HL-60 (cell line): Measurements from ENCODE around the gene ARMH1.
"Not testable (repeated sequence)": the region's sequence is repeated elsewhere in the genome, so short reads cannot be mapped to it uniquely, and the experiment has no call there.

ENCODE experiments used
- DNase-seq, 2 experiments: peaks; one replicate each; pipeline ENCODE4 v3.0.0-alpha.2; 2010 to 2020; ENCODE audit warnings: low read depth in 1 of 2, low spot score in 1 of 2
- H3K27ac ChIP-seq: fragments of 250-450 bp; sonication (Bioruptor Pico); replicated peaks from 2 replicates; pipeline ENCODE4 v1.5.1; 2020; ENCODE audit warnings: mild to moderate bottlenecking, moderate library complexity
- H3K27me3 ChIP-seq: fragments of 250-450 bp; sonication (Bioruptor Pico); 2 replicates; pipeline ENCODE4 v1.5.1; 2021; ENCODE audit warnings: mild to moderate bottlenecking, moderate library complexity; ENCODE audit not compliant: insufficient read depth, poor library complexity, severe bottlenecking
- H3K4me3 ChIP-seq: replicated peaks from 2 replicates; pipeline ENCODE4 v1.5.1; 2011; ENCODE audit warnings: mild to moderate bottlenecking, control low read depth, low read length; ENCODE audit not compliant: insufficient read depth
- GABPA ChIP-seq: IDR thresholded peaks from 2 replicates; pipeline ENCODE4 v1.6.1; 2012; ENCODE audit warnings: low read depth
- POLR2AphosphoS5 ChIP-seq: IDR thresholded peaks from 2 replicates; pipeline ENCODE4 v1.6.1; 2012; ENCODE audit warnings: low read depth
- SPI1 ChIP-seq: IDR thresholded peaks from 2 replicates; pipeline ENCODE4 v1.6.1; 2012; ENCODE audit warnings: low read depth, mild to moderate bottlenecking, borderline replicate concordance
- TF ChIP-seq, protein P1 (sequence below): IDR thresholded peaks from 2 replicates; pipeline ENCODE4 v1.6.1; 2012; ENCODE audit warnings: low read depth; ENCODE audit not compliant: insufficient replicate concordance
- TF ChIP-seq, protein P2 (sequence below): IDR thresholded peaks from one replicate; pipeline ENCODE4 v1.5.1; 2011; ENCODE audit warnings: low read length, control low read depth, inconsistent platforms; ENCODE audit not compliant: insufficient read depth

Gene ARMH1

DNA sequence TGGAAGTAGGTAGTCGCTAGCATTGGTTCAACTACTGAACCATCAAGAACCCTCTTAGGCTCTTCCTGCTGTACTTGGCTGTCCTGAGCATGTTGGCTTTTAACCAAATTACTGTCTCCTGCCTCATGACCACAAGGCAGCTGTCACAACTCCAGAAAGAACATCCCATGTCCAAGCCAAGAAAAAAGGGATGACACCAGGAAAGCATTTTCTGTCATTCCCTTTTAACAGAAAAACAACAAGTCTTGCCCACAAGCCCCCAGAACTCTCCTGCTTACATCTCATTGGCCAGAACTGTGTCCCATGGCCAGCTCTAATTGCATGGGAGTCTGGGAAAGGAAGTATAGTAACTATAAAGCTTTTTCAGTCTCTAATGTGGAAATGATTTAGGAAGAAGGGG, 58.9 kb downstream of the ARMH1 start:
- no peak overlapping the region for H3K4me3 ChIP-seq
- no peak for DNase-seq
- H3K27me3 ChIP-seq = no peaks in the 10 kb centered on the region
- TF ChIP-seq GABPA = no peak
- no peak for TF ChIP-seq SPI1
- TF ChIP-seq, protein P1, sequence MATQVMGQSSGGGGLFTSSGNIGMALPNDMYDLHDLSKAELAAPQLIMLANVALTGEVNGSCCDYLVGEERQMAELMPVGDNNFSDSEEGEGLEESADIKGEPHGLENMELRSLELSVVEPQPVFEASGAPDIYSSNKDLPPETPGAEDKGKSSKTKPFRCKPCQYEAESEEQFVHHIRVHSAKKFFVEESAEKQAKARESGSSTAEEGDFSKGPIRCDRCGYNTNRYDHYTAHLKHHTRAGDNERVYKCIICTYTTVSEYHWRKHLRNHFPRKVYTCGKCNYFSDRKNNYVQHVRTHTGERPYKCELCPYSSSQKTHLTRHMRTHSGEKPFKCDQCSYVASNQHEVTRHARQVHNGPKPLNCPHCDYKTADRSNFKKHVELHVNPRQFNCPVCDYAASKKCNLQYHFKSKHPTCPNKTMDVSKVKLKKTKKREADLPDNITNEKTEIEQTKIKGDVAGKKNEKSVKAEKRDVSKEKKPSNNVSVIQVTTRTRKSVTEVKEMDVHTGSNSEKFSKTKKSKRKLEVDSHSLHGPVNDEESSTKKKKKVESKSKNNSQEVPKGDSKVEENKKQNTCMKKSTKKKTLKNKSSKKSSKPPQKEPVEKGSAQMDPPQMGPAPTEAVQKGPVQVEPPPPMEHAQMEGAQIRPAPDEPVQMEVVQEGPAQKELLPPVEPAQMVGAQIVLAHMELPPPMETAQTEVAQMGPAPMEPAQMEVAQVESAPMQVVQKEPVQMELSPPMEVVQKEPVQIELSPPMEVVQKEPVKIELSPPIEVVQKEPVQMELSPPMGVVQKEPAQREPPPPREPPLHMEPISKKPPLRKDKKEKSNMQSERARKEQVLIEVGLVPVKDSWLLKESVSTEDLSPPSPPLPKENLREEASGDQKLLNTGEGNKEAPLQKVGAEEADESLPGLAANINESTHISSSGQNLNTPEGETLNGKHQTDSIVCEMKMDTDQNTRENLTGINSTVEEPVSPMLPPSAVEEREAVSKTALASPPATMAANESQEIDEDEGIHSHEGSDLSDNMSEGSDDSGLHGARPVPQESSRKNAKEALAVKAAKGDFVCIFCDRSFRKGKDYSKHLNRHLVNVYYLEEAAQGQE = no peak
- TF ChIP-seq, protein P2, sequence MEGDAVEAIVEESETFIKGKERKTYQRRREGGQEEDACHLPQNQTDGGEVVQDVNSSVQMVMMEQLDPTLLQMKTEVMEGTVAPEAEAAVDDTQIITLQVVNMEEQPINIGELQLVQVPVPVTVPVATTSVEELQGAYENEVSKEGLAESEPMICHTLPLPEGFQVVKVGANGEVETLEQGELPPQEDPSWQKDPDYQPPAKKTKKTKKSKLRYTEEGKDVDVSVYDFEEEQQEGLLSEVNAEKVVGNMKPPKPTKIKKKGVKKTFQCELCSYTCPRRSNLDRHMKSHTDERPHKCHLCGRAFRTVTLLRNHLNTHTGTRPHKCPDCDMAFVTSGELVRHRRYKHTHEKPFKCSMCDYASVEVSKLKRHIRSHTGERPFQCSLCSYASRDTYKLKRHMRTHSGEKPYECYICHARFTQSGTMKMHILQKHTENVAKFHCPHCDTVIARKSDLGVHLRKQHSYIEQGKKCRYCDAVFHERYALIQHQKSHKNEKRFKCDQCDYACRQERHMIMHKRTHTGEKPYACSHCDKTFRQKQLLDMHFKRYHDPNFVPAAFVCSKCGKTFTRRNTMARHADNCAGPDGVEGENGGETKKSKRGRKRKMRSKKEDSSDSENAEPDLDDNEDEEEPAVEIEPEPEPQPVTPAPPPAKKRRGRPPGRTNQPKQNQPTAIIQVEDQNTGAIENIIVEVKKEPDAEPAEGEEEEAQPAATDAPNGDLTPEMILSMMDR = no peak
- no peak for TF ChIP-seq POLR2AphosphoS5
- H3K27ac ChIP-seq = no peak overlapping the region

DNA sequence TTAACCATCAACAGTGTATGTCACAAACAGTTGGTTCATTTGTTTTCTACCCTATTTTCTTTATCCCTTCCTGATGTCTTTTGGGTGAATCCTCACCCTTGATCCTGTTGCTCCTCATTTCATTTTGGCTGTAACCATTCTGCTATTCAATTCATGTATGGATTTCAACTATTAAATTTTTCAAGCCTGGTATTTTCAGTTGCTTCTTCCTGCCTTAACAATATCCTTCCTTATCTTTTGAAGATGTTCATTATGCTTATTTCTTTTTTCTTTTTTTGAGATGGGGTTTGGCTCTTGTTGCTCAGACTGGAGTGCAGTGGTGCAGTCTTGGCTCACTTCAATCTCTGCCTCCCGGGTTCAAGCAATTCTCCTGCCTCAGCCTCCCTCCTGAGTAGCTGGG, 59.3 kb downstream of the ARMH1 start:
- Histone ChIP-seq H3K27ac (no peak overlapping the region), H3K27me3 (no peaks in the 10 kb centered on the region), H3K4me3 (no peak overlapping the region)
- DNase-seq = no peak
- TF ChIP-seq, protein P2 = no peak
- TF ChIP-seq SPI1 (no peak), POLR2AphosphoS5 (no peak), GABPA (no peak)
- TF ChIP-seq, protein P1 = no peak

DNA sequence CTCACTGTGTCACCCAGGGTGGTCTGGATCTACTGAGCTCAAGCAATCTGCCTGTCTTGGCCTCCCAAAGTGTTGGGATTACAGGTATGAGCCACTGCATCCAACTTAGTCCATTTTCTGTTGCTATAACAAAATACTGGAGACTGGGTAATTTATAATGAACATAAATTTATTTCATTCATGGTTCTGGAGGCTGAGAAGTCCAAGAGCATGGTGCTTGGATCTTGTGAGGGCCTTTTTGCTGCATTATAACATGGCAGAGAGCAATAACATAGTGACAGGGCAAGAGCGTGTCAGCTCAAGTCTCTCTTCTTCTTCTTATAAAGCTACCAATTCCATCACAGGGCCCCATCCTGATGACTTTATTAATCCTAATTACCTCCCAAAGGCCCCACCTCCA, 61.5 kb downstream of the ARMH1 start:
- TF ChIP-seq GABPA (no peak), POLR2AphosphoS5 (no peak), SPI1 (no peak)
- TF ChIP-seq, protein P2 = no peak
- TF ChIP-seq, protein P1 = no peak
- Histone ChIP-seq H3K27me3 (no peaks in the 10 kb centered on the region), H3K27ac (no peak overlapping the region), H3K4me3 (no peak overlapping the region)
- no peak for DNase-seq

DNA sequence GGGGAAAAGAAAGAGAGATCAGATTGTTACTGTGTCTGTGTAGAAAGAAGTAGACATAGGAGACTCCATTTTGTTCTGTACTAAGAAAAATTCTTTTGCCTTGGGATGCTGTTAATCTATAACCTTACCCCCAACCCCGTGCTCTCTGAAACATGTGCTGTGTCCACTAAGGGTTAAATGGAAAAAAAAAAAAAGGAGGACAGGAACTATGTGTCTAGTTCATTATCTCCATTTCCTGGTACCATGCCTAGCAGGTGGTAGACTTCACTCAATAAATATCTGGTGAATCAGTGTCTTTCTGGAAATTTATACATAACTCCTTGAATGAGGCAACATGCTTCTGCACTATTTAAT, 64.4 kb downstream of the ARMH1 start:
- DNase-seq, H3K27me3 ChIP-seq: not testable (repeated sequence)
- Histone ChIP-seq H3K4me3 (peak overlapping the region; percentile 70), H3K27ac (peak overlapping the region; percentile 77)
